Calu3 (cell line): Measurements from ENCODE around the gene DGKI. TPM values are rescaled to one million over a fixed set of nuclear protein-coding genes. Genes with fewer than 3 reads are reported as not detected.

Experiments used
- BruUV-seq: library from RNA; stranded (reverse); fragments of 400-500 nt; replicated peaks from 2 replicates; lab custom pipeline; 2021; lab: Mats Ljungman, UMichigan
- CTCF ChIA-PET: fragments of 300-600 bp; sonication (Branson Sonifier 250); formaldehyde crosslinking; loops from one replicate; lab custom pipeline; 2022; ENCODE audit warnings: antibody characterized with exemption; lab: Charles Lee
- DNase-seq: peaks from one replicate; pipeline ENCODE4 v3.0.0; 2022
- H3K27ac Mint-ChIP-seq: one replicate; pipeline ENCODE4 v1.8.0; 2022; ENCODE audit warnings: mixed read lengths; ENCODE audit not compliant: unreplicated experiment
- H3K27me3 Mint-ChIP-seq: one replicate; pipeline ENCODE4 v1.8.0; 2022; ENCODE audit warnings: mixed read lengths; ENCODE audit not compliant: unreplicated experiment
- H3K36me3 Mint-ChIP-seq: one replicate; pipeline ENCODE4 v1.8.0; 2022; ENCODE audit warnings: mild to moderate bottlenecking, moderate library complexity, mixed read lengths; ENCODE audit not compliant: insufficient read depth, unreplicated experiment
- H3K4me1 Mint-ChIP-seq: one replicate; pipeline ENCODE4 v1.8.0; 2022; ENCODE audit warnings: mild to moderate bottlenecking, low read depth, mixed read lengths; ENCODE audit not compliant: unreplicated experiment
- H3K4me3 Mint-ChIP-seq: one replicate; pipeline ENCODE4 v1.8.0; 2022; ENCODE audit warnings: mild to moderate bottlenecking, low read depth, moderate library complexity, mixed read lengths; ENCODE audit not compliant: unreplicated experiment
- H3K9me3 Mint-ChIP-seq: one replicate; pipeline ENCODE4 v1.8.0; 2022; ENCODE audit warnings: low read depth, mixed read lengths; ENCODE audit not compliant: unreplicated experiment
- intact Hi-C: fragments of 100-400 bp; cut with micrococcal nuclease; formaldehyde crosslinking; loops from one replicate; pipeline ENCODE4 v1.10.0; 2022; ENCODE audit not compliant: unreplicated experiment
- total RNA-seq: library from RNA; stranded (reverse); gene quantifications from 2 replicates; pipeline ENCODE4 v1.2.3, GENCODE V29; 2022
- TF ChIP-seq, protein P1 (sequence below): fragments of 200-600 bp; IDR thresholded peaks from one replicate; pipeline ENCODE4 v1.8.0; 2022; ENCODE audit warnings: antibody characterized with exemption; ENCODE audit not compliant: unreplicated experiment

DGKI gene
- total RNA-seq, 1 experiment from 2014 or later: not detected

DNA sequence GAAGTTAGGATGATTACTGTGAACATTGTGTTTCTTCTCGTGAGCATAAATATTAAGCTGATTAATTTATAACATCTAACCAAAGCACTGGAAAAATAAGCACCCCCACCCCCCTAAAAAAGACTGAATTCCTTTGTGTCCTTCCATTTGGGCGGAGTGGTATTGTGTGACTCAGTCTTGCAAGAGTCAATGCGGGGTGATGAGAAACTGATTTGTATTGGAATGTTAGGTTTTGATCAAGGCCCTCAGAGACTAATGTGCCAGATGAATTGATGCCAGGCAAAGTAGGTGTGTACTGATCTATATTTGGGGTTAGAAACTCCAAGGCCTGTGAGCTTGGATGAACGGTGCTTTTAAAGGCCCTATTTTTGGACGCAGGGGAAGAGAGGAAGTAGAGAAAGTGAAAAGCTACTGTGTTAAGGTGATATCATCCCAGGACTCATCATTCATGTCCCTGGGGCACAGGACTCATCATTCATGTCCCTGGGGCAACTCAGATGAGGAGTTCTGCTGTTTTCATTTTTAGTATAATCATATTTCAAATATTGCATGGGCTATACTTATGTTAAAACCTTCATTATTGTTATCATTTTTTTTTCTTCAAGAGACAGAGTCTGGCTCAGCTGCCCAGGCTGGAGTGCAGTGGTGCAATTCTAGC, 442.0 kb downstream of the DGKI start:
- intact Hi-C loops: no loop called here

DNA sequence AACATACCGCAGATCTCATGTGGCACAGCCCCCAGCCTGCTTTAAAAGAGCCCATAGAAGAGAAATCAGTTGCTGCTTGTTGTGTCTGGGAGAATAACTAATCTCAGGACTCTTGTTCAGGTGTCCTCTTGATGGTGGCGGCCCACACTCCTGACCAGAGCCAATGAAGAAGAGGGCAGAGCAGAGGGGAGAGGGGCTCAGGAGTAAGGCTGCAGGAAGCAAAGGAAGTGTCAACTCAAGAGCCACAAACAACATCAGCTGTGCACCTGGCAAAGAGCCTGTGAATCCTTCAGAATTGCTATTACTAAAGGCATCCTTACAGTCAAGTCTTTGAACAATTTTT, 443.4 kb downstream of the DGKI start:
- TF ChIP-seq, protein P1, sequence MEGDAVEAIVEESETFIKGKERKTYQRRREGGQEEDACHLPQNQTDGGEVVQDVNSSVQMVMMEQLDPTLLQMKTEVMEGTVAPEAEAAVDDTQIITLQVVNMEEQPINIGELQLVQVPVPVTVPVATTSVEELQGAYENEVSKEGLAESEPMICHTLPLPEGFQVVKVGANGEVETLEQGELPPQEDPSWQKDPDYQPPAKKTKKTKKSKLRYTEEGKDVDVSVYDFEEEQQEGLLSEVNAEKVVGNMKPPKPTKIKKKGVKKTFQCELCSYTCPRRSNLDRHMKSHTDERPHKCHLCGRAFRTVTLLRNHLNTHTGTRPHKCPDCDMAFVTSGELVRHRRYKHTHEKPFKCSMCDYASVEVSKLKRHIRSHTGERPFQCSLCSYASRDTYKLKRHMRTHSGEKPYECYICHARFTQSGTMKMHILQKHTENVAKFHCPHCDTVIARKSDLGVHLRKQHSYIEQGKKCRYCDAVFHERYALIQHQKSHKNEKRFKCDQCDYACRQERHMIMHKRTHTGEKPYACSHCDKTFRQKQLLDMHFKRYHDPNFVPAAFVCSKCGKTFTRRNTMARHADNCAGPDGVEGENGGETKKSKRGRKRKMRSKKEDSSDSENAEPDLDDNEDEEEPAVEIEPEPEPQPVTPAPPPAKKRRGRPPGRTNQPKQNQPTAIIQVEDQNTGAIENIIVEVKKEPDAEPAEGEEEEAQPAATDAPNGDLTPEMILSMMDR: no peak
- Mint-ChIP-seq H3K4me1 (no peaks in the 10 kb centered on the region), H3K4me3 (no peak overlapping the region), H3K27ac (no peak overlapping the region), H3K9me3 (no peaks in the 10 kb centered on the region), H3K27me3 (no peaks in the 10 kb centered on the region), H3K36me3 (no peaks in the 10 kb centered on the region)
- intact Hi-C loops: no loop called here
- CTCF ChIA-PET: interaction anchor here (0.6 kb wide), 1 partner anchor 30 kb away, joined by 3 read pairs; no protein-coding TSS in a partner anchor
- DNase-seq: no peak
- BruUV-seq: no TSS peak

More for the DNA sequence above, 442.0 kb downstream of the DGKI start:
- no peak for DNase-seq
- BruUV-seq: no TSS peak
- Mint-ChIP-seq H3K9me3 (peaks cover 2% of the 10 kb centered on the region), H3K36me3 (no peaks in the 10 kb centered on the region), H3K27ac (no peak overlapping the region), H3K4me3 (no peak overlapping the region), H3K27me3 (no peaks in the 10 kb centered on the region), H3K4me1 (no peaks in the 10 kb centered on the region)
- TF ChIP-seq, protein P1: no peak
- CTCF ChIA-PET: no interaction called here

DNA sequence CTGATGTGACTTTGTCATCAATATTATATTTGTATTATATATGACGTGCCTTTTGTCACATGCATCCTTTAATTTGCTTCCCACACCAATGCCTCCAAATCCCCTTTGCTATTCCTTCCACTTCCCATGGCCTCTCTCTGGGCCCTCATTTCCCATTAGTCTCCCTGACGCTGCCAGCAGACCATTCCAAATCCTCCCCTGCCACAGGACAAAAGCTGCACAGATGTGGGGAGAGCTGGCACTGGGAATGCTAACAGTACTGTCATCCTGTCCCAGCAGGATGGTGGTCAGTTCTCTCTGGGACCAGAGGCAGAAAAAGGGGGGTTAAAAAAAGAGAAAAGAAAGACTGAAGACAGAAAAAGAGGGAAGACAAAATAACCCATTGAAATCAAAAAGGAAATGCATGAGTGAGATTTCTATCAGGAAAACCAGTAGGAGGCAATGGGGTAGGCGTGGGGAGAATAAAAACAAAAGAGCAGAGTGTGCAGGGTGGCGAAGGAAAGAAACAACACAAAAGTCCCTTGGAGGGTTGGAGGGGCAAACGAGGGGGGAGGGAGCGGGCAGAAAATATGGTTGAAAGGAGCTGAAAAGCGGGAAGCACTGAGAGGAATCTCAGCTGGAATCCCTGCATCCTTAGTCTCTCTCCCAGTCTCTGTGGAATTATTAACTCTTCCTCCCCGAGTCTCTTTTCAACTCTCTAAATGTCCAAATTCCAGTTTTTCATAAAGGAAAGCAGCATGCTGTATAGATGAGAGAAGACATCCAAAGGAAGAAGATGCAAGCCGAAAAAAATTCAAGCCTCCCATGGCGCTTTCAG, 444.0 kb downstream of the DGKI start:
- Mint-ChIP-seq H3K9me3 (no peaks in the 10 kb centered on the region), H3K36me3 (no peaks in the 10 kb centered on the region), H3K27ac (no peak overlapping the region), H3K27me3 (no peaks in the 10 kb centered on the region), H3K4me3 (no peak overlapping the region), H3K4me1 (no peaks in the 10 kb centered on the region)
- CTCF ChIA-PET: interaction anchor here (0.6 kb wide), 1 partner anchor 31 kb away, joined by 3 read pairs; no protein-coding TSS in a partner anchor
- BruUV-seq: no TSS peak
- TF ChIP-seq, protein P1: no peak
- DNase-seq: no peak
- intact Hi-C loops: no loop called here

DNA sequence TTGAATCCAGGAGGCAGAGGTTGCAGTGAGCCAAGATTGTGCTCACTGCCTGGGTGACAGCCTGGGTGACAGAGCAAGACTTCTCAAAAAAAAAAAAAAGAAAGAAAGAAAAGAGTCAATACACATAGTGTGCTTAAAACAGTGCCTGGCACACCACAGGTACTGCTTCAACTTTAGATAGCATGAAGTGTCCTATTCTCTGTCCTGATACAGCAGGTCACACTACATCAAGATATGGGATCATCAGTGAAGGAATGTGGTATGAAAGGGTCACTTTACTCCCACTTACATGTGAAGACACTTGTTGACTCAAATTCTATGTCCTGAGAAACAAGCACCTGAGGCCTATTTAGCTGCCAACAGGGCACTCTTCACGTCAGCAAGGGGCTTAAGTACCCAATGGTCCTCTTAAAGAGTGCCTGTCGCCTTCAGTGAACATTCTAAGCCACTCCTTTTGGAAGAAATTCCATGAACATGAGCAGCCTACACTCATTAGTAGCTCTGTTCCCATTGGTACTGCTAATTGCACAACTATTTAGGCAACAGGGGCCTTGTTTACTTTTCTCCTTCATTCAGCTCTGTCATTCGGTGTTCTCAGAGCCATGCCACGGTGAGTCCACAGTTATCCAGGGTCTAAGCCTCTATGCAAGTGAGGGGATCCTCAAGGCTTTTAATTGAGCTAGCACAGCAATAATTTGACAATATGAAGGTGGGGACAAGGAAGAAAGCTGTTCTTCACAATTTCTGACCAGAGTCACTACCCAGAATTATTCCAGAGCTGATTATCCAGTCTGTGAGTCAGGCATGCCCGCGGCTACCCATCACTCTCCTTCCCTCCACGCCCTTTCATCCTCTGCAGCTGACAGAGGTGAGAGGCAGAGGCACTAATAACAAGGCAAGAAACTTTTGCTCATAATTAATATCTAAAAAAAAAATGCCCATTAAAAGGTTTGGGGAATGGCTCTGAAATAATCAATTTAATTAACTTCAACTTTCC, 446.6 kb downstream of the DGKI start:
- Mint-ChIP-seq H3K27me3 (peaks cover 14% of the 10 kb centered on the region), H3K36me3 (no peaks in the 10 kb centered on the region), H3K4me3 (no peak overlapping the region), H3K4me1 (no peaks in the 10 kb centered on the region), H3K27ac (no peak overlapping the region), H3K9me3 (no peaks in the 10 kb centered on the region)
- no peak for DNase-seq
- TF ChIP-seq, protein P1: no peak
- intact Hi-C loops: no loop called here
- CTCF ChIA-PET: no interaction called here
- BruUV-seq: no TSS peak
